SH-SY5Y (cell line): ENCODE measurements around the gene PFN1.

Experiments
- GATA2 ChIP-seq: IDR thresholded peaks from 2 replicates; pipeline ENCODE4 v1.6.1; 2011; ENCODE audit warnings: mild to moderate bottlenecking, low read depth, low read length
- GATA3 ChIP-seq: IDR thresholded peaks from 2 replicates; pipeline ENCODE4 v1.6.1; 2011; ENCODE audit warnings: low read depth, mild to moderate bottlenecking, low read length, moderate library complexity

DNA sequence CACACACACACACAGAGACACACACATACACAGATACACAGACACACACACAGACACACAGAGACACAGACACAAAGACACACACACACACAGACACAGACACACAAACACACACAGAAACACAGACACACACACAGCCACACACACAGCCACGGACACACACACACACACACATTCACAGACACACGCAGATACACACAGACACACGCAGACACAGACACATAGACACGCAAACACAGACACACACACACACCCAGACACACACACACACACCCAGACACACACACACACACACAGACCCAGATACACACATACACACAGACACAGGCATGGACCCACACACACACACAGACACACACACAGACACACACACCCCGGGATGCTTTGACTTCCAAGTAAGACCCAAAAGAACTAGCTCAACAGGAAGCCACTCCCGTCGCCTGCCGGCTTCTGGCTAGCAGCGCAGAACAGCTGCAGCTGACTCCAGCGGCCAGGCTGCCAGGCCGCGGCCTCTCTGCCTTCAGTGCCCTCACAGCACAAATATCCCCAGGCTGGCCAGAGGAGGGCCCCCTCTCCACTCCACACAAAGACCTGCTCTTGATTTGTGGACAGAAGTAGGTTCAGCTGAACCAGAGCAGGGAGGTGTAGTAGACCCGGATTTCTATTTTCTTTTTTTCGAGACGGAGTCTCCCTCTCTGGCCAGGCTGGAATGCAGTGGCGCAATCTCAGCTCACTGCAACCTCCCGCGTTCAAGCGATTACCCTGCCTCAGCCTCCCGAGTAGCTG is 39.4 kb downstream of the PFN1 start:
- TF ChIP-seq GATA2, result no peak
- TF ChIP-seq GATA3, result no peak
